ENCODE data around the gene PLEKHM1.

PLEKHM1 gene

DNA sequence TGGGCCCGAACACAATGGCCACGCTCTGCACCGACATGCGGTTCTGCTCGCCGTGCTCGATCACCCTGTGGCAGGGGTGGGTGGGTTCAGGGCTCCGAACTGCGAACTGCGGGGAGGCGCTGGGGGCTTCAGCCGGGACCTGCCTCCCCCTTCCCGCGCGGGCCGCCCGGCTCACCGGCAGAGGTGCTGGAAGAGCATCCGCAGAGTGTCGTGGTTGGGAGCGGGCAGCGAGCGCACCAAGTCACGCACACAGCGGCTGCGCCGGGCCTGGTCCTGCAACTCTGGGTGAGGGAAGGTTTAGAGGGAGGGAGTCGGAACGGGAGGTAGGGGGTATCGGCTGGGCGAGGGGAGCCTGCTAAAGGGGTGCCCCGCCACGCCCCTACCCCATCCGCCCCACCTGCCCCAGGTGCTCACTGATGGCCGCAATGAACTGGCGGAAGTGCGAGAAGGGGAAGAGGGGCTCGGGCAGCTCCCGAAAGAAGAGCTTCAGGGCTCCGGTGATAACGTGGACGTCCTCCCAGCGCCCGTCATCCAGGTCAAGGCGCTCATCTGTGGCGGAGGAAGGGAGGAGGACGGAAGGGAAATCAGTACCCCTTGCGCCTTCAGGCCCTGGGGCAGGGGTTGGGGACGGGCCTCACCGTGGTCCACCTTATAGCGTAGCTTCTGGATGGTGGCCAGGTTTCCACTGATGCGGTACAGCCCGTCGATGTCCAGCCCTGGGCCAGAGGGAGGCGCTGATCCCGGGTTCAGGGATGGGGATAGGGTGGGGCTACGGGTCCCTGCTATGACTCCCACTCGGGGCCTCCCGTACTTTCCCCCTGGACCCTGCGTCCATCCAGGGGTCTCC is 94.7 kb downstream of the PLEKHM1 start (continued):
- TF ChIP-seq, protein P1, sequence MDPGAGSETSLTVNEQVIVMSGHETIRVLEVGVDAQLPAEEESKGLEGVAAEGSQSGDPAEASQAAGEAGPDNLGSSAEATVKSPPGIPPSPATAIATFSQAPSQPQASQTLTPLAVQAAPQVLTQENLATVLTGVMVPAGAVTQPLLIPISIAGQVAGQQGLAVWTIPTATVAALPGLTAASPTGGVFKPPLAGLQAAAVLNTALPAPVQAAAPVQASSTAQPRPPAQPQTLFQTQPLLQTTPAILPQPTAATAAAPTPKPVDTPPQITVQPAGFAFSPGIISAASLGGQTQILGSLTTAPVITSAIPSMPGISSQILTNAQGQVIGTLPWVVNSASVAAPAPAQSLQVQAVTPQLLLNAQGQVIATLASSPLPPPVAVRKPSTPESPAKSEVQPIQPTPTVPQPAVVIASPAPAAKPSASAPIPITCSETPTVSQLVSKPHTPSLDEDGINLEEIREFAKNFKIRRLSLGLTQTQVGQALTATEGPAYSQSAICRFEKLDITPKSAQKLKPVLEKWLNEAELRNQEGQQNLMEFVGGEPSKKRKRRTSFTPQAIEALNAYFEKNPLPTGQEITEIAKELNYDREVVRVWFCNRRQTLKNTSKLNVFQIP (CRISPR knock-in tag; IDR thresholded peaks at IDR 0.05; ENCODE audit: borderline replicate concordance, low read depth), result no peak
- TF ChIP-seq PPARA (CRISPR knock-in tag; IDR thresholded peaks at IDR 0.05; ENCODE audit: borderline replicate concordance) (no peak), TOX (CRISPR knock-in tag; IDR thresholded peaks at IDR 0.05; ENCODE audit: borderline replicate concordance) (no peak), ZNF8 (CRISPR knock-in tag; IDR thresholded peaks at IDR 0.05) (no peak)
- TF ChIP-seq, protein P2, sequence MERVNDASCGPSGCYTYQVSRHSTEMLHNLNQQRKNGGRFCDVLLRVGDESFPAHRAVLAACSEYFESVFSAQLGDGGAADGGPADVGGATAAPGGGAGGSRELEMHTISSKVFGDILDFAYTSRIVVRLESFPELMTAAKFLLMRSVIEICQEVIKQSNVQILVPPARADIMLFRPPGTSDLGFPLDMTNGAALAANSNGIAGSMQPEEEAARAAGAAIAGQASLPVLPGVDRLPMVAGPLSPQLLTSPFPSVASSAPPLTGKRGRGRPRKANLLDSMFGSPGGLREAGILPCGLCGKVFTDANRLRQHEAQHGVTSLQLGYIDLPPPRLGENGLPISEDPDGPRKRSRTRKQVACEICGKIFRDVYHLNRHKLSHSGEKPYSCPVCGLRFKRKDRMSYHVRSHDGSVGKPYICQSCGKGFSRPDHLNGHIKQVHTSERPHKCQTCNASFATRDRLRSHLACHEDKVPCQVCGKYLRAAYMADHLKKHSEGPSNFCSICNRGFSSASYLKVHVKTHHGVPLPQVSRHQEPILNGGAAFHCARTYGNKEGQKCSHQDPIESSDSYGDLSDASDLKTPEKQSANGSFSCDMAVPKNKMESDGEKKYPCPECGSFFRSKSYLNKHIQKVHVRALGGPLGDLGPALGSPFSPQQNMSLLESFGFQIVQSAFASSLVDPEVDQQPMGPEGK (CRISPR knock-in tag; IDR thresholded peaks at IDR 0.05; ENCODE audit: borderline replicate concordance), result no peak

DNA sequence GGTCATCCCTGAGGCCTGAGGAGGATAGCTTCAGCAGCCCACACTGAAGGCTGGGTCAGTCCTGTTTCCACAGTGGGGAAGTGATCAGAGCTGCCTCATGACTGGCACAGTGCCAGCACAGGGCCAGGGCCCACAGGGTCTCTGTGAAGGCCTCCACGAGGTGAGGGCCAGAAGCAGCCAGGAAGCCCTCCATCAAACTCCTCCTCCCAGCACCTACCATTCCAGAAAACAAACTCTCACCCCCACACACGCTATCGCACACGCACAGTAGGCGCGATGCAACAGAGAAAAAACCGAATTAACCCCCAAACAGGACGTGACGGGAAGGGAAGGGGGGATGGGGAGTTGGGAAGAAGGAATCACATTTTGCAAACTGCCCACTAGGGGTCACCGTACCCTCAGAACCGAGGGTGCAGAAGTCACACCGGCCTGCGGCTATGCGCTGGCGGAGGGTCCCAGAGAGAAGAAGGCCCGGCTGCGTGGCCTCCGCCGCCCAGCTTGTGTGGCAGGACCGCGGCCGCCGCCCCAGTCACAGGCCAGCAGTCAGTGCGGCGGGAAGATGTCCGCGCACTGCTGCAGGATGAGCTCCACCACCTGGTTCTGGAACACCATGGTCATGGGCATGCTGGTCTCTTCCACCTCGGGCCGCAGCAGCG is 95.5 kb downstream of the PLEKHM1 start:
- TF ChIP-seq PPARA (CRISPR knock-in tag; IDR thresholded peaks at IDR 0.05; ENCODE audit: borderline replicate concordance) (no peak), ISL1 (CRISPR knock-in tag; IDR thresholded peaks at IDR 0.05) (no peak), ESRRG (CRISPR knock-in tag; IDR thresholded peaks at IDR 0.05) (no peak)
- TF ChIP-seq, protein P3, sequence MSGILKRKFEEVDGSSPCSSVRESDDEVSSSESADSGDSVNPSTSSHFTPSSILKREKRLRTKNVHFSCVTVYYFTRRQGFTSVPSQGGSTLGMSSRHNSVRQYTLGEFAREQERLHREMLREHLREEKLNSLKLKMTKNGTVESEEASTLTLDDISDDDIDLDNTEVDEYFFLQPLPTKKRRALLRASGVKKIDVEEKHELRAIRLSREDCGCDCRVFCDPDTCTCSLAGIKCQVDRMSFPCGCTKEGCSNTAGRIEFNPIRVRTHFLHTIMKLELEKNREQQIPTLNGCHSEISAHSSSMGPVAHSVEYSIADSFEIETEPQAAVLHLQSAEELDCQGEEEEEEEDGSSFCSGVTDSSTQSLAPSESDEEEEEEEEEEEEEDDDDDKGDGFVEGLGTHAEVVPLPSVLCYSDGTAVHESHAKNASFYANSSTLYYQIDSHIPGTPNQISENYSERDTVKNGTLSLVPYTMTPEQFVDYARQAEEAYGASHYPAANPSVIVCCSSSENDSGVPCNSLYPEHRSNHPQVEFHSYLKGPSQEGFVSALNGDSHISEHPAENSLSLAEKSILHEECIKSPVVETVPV (CRISPR knock-in tag; IDR thresholded peaks at IDR 0.05), result no peak
- peak; percentile 90 for ATAC-seq

DNA sequence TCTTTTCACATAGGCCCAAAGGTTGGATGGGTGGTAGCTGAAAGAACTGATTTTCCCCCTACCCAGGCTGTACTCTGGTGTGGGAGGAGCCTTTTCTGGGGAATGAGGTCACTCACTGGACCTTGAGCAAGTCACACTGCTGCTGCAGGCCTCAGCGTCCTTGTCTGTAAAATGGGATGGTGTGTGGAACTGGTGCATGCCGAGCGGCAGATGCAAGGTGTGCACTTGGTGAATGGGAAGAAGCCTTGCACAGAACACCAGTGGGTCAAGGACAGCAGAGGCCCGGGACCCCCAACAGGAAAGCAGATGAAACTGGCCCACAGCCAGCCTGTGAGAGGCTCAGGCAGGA is 96.0 kb downstream of the PLEKHM1 start:
- no peak for TF ChIP-seq CSDC2 (CRISPR knock-in tag; IDR thresholded peaks at IDR 0.05)
- TF ChIP-seq ZNF8 (CRISPR knock-in tag; IDR thresholded peaks at IDR 0.05), result no peak
- TF ChIP-seq, protein P4, sequence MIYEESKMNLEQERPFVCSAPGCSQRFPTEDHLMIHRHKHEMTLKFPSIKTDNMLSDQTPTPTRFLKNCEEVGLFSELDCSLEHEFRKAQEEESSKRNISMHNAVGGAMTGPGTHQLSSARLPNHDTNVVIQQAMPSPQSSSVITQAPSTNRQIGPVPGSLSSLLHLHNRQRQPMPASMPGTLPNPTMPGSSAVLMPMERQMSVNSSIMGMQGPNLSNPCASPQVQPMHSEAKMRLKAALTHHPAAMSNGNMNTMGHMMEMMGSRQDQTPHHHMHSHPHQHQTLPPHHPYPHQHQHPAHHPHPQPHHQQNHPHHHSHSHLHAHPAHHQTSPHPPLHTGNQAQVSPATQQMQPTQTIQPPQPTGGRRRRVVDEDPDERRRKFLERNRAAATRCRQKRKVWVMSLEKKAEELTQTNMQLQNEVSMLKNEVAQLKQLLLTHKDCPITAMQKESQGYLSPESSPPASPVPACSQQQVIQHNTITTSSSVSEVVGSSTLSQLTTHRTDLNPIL (CRISPR knock-in tag; IDR thresholded peaks at IDR 0.05; ENCODE audit: low read depth), result no peak
- no peak for TF ChIP-seq TOX (CRISPR knock-in tag; IDR thresholded peaks at IDR 0.05; ENCODE audit: borderline replicate concordance)
- no peak for TF ChIP-seq ZFP30 (CRISPR knock-in tag; IDR thresholded peaks at IDR 0.05)
- TF ChIP-seq ISL1 (CRISPR knock-in tag; IDR thresholded peaks at IDR 0.05), result no peak
- TF ChIP-seq, protein P1 (CRISPR knock-in tag; IDR thresholded peaks at IDR 0.05; ENCODE audit: borderline replicate concordance, low read depth), result no peak
- no peak for TF ChIP-seq SNAI2 (CRISPR knock-in tag; IDR thresholded peaks at IDR 0.05)
- TF ChIP-seq ESRRG (CRISPR knock-in tag; IDR thresholded peaks at IDR 0.05), result no peak
- no peak for TF ChIP-seq ZNF565 (CRISPR knock-in tag; conservative IDR thresholded peaks at IDR 0.05; ENCODE audit: low read depth)
- TF ChIP-seq ZFP3 (CRISPR knock-in tag; IDR thresholded peaks at IDR 0.05), result no peak
- TF ChIP-seq, protein P2 (CRISPR knock-in tag; IDR thresholded peaks at IDR 0.05; ENCODE audit: borderline replicate concordance), result no peak
- TF ChIP-seq, protein P3 (CRISPR knock-in tag; IDR thresholded peaks at IDR 0.05), result no peak
- ATAC-seq, result no peak
